ENCODE data around the gene PLAAT3.
"Not testable (repeated sequence)": the region's sequence is repeated elsewhere in the genome, so short reads cannot be mapped to it uniquely, and the experiment has no call there.

Gene PLAAT3

GRCh38 chr11:63609971-63610580 lies 4.2 kb downstream of the PLAAT3 start:
- no peak for DNase-seq (ENCODE audit: low spot score)

GRCh38 chr11:63609536-63609935 lies 4.7 kb downstream of the PLAAT3 start:
- TF ChIP-seq CTCF (IDR thresholded peaks at IDR 0.05; ENCODE audit: borderline replicate concordance, control extremely low read depth, extremely low read depth, insufficient read depth, missing control alignments): no peak
- in situ Hi-C loops (cut with MboI; ENCODE audit: low sequenced_read_pairs, unreplicated experiment): no loop called here

More at GRCh38 chr11:63609971-63610580, 4.2 kb downstream of the PLAAT3 start:
- in situ Hi-C loops (cut with MboI; ENCODE audit: low sequenced_read_pairs, unreplicated experiment): no loop called here
- no peak for TF ChIP-seq CTCF (IDR thresholded peaks at IDR 0.05; ENCODE audit: borderline replicate concordance, control extremely low read depth, extremely low read depth, insufficient read depth, missing control alignments)

GRCh38 chr11:63608353-63609345 lies 5.6 kb downstream of the PLAAT3 start:
- DNase-seq (ENCODE audit: low spot score): no peak
- TF ChIP-seq CTCF (IDR thresholded peaks at IDR 0.05; ENCODE audit: borderline replicate concordance, control extremely low read depth, extremely low read depth, insufficient read depth, missing control alignments): no peak
- in situ Hi-C loops (cut with MboI; ENCODE audit: low sequenced_read_pairs, unreplicated experiment): no loop called here

More at GRCh38 chr11:63609536-63609935, 4.7 kb downstream of the PLAAT3 start:
- no peak for DNase-seq (ENCODE audit: low spot score)

- DNase-seq (ENCODE audit: low spot score): no peak
- in situ Hi-C loops (cut with MboI; ENCODE audit: low sequenced_read_pairs, unreplicated experiment): no loop called here
- TF ChIP-seq CTCF (IDR thresholded peaks at IDR 0.05; ENCODE audit: borderline replicate concordance, control extremely low read depth, extremely low read depth, insufficient read depth, missing control alignments): no peak
Measured at GRCh38 chr11:63603180-63603518, 11.1 kb downstream of the PLAAT3 start.

GRCh38 chr11:63602290-63603179 lies 11.7 kb downstream of the PLAAT3 start:
- DNase-seq (ENCODE audit: low spot score); in situ Hi-C loops (cut with MboI; ENCODE audit: low sequenced_read_pairs, unreplicated experiment): not testable (repeated sequence)

GRCh38 chr11:63599211-63600122 lies 14.8 kb downstream of the PLAAT3 start:
- no peak for DNase-seq (ENCODE audit: low spot score)
- TF ChIP-seq CTCF (IDR thresholded peaks at IDR 0.05; ENCODE audit: borderline replicate concordance, control extremely low read depth, extremely low read depth, insufficient read depth, missing control alignments): no peak
- in situ Hi-C loops (cut with MboI; ENCODE audit: low sequenced_read_pairs, unreplicated experiment): no loop called here
